ENCODE results near the gene OR5B3.
"Not testable (repeated sequence)": the region's sequence is repeated elsewhere in the genome, so short reads cannot be mapped to it uniquely, and the experiment has no call there.

OR5B3 gene

GRCh38 chr11:58406774-58407173 is at the start of gene OR5B3:
Gene OR5B3, minus strand, starts transcription at chr11:58406874. Its CDS starts 3,465 bp downstream, at chr11:58403409.
- DNase-seq = no peak

DNA sequence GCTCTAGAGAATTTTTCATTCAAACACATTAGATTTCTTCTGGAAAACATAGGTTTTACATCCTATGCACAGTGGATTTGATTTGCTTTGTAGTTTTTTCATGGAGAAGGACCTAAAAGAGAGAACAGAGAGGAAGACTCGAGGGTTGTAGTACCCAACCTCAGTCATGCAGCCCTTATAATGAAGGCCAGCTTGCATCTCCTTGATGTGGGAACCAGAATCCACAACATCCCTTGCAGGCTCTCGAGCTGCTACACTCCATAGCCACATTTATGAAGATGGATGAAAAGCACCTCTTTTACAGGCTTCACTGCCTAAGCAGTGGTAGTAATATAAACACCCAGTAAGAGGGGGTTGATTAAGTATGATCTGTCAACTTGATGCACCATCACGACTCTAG is 44.9 kb upstream of the OR5B3 start:
- DNase-seq = no peak

GRCh38 chr11:58446294-58446693 is 39.6 kb upstream of the OR5B3 start:
- DNase-seq = no peak

- no peak for DNase-seq
Measured at GRCh38 chr11:58444300-58444699, 37.6 kb upstream of the OR5B3 start.

DNA sequence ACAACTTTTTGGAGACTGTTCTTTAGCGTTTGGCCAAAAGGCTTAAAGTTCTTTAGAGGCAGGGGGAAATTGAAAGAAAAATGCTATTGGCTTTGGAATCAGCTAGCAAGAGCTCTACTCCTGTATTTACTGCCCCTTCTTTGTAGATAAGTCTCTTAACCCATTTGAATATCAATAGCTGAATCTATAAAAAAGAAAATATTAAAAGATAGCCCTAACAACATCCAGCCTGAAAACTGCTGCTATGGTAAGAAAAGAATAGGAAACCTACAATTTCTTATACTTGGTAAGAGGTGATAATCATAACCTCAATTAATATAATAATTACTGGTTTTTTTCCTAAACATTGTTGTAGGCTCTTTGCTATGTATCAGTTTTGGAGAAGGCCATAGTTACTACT is 35.5 kb upstream of the OR5B3 start, which contains the start of gene OR5B12:
TSS of gene OR5B12 (minus strand) at position 101 of the 400 bp plus-strand sequence. CDS start 2,085 bp downstream, outside the sequence.
- DNase-seq = no peak

DNA sequence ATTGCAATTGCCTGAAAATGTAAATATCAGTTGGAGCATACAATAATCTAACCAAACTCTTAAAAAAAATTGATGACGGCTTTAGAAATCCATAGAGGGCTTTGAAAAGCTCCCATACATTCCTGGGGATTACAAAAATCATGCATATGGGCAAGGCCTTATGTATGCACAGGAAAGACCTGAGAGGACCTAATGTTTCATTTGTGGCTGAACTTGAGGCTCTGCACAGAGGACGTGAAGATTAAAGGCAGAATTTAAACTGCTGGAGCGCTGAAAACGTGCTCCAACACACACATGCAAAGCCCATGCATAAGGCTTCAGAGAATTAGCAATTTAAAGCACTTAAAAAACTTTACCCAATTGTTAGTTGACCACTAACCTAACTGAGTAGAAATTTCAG is 31.8 kb upstream of the OR5B3 start:
- DNase-seq = no peak

GRCh38 chr11:58434217-58434616 is 27.5 kb upstream of the OR5B3 start:
- no peak for DNase-seq

DNA sequence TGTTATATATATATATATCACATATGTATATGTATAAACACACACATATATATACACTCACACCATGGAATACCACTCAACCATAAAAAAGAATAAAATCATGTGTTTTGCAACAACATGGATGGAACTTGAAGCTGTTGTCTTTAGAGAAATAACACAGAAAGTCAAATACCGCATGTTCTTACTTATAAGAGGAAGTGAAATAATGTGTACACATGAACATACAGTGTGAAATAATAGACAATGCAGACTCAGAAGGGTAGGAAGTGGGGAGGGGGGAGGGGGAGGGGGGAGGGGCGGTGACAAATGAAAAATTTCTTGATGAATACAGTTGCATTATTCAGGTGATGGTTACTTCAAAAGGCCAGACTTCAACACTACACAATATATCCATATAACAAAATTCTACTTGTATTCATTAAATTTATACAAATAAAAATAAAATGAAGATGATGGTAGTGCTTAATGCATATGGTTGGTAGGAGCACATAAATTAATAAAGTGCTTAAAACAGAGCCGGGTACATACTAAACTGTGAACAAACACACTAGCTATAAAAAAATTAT is 27.0 kb upstream of the OR5B3 start:
- DNase-seq = no peak

DNA sequence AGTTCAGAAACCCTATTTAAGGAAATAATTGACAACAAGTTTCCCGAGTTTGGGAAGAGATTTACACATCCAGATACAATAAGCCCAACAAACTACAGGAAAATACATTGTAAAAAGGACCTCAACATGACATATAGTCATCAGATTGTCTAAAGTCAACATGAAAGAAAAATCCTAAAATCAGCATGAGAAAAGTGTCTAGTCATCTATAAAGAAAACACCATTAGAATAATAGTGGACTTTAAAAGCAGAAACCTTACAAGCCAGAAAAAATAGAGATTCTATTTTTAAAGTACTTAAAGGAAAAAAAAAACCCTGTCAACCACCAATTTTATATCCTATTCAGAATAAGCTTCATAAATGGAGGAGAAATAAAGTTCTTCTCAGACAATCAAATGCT is 22.6 kb upstream of the OR5B3 start:
- no peak for DNase-seq

GRCh38 chr11:58428021-58428420 is 21.3 kb upstream of the OR5B3 start, which contains the start of gene OR5B2:
Gene OR5B2, minus strand, starts transcription at chr11:58428121. Its CDS starts 4,860 bp downstream, at chr11:58423261.
- DNase-seq = no peak

DNA sequence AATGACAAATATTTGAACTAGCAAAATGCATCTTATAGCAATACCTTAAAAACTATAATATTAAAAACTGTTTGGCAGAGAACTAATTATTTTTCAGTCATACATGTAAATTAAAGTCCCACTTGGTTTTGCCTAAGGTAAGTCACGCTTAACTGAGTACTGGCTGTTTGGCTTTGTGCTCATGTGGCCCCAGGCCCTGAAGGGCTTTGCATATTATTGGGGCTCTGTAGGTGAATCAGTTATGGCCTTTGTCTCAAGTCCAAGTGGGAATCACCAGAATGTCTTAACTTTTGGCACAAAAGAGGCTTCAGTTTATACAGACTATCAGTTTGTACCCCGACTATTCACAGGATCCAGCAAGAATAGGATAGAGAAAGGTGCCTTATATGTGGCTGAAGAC is 7.1 kb downstream of the OR5B3 start:
- DNase-seq = not testable (repeated sequence)

DNA sequence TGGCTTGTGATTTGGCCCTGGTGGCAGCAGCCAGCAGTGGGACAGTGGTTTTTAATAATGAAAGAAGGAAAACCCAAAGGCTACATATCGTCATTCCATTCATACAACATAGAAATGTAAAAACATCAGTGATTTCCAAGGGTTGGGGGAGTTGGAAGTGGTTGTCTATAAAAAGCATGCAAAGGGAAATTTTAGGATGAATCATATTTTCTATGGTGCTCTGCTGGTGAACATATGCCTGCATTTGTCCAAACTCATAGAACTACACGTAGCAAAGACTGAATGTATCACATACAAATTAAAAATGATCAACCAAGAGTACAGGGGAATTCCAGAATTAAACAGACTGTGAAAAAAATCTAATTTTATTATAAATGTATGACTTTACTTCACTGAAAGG is 11.1 kb downstream of the OR5B3 start:
- DNase-seq = no peak

GRCh38 chr11:58394195-58394594 is 12.5 kb downstream of the OR5B3 start:
- no peak for DNase-seq

- DNase-seq = no peak
Measured at GRCh38 chr11:58392746-58393145, 13.9 kb downstream of the OR5B3 start.

- DNase-seq = no peak
Measured at GRCh38 chr11:58391879-58392278, 14.8 kb downstream of the OR5B3 start.

GRCh38 chr11:58390551-58391063 is 16.1 kb downstream of the OR5B3 start:
- no peak for DNase-seq

GRCh38 chr11:58358969-58359368 is 47.7 kb downstream of the OR5B3 start, which contains the start of gene OR5B17:
Gene OR5B17, minus strand, starts transcription at chr11:58359069. Its CDS starts 0 bp downstream, at chr11:58359069.
- DNase-seq = no peak

DNA sequence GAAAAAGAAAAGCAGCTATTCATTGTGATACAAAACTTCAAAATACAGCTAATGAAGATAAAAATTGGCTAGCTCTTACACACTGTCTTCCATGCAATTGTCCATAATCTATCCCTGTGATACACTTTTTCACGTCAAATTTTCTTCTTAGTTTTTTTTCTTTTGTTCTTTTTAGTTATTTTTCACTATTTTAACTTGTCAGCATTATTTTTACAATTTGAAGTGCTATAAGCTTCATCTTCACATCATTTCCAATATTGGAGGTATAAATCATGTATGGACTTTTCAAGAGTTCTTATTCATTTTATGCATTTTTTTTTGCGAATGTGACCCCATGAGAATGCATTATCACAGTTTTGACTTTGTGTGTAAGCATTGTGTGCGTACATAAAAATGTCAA is 51.9 kb downstream of the OR5B3 start:
- no peak for DNase-seq
